H1 (cell line): ENCODE results near the gene C21orf91. TPM values are rescaled to one million over a fixed set of nuclear protein-coding genes. Genes with fewer than 3 reads are reported as not detected.

Experiments used
- BCL11A ChIP-seq, 2 experiments: IDR thresholded peaks; one replicate each; pipeline ENCODE4 v1.6.1; 2011; ENCODE audit warnings: low read depth in 2 of 2, low read length in 2 of 2, mild to moderate bottlenecking in 2 of 2
- CTCF ChIP-seq, 3 experiments: IDR thresholded peaks; 1 replicate in 2 of 3; 2 replicates in 1 of 3; pipeline versions ENCODE4 v1.5.1 to v1.6.1; 2011; ENCODE audit warnings: low read length in 3 of 3, mild to moderate bottlenecking in 3 of 3, inconsistent platforms in 2 of 3, low read depth in 1 of 3, moderate library complexity in 1 of 3; ENCODE audit not compliant: insufficient read depth in 1 of 3; ENCODE audit errors: control extremely low read depth in 1 of 3
- POLR2AphosphoS5 ChIP-seq: IDR thresholded peaks from 2 replicates; pipeline ENCODE4 v1.6.1; 2011; ENCODE audit warnings: low read depth, low read length
- TEAD4 ChIP-seq: IDR thresholded peaks from 2 replicates; pipeline ENCODE4 v1.6.1; 2012; ENCODE audit warnings: low read depth, low read length, inconsistent platforms, mixed read lengths
- polyA plus RNA-seq, 7 experiments: library from polyadenylated mRNA; depleted of rRNA in 3 of 7; stranded (reverse) in 5 of 7; unstranded in 2 of 7; fragments of >200 nt in 5 of 7; fragments of 200-250 nt in 2 of 7; gene quantifications; 1 replicate in 5 of 7; 2 replicates in 1 of 7; 4 replicates in 1 of 7; pipeline versions ENCODE4 v1.2.1 to v1.2.3, GENCODE V29; 2011 to 2013; ENCODE audit warnings: missing spikeins in 2 of 7, mixed read lengths in 2 of 7
- total RNA-seq: library from RNA; stranded (reverse); fragmentation: NEBNext Ultra II Directional; extraction: Animal tissue kit (Norgen Biotek cat#: 25700); gene quantifications from 2 replicates; pipeline ENCODE4 v1.2.1, GENCODE V29; 2021

The C21orf91 gene
- total and polyA plus RNA-seq, 2 of the 8 experiments (the other 6 are each of a cell fraction or from before 2014, with no cell fraction given), result 4.9 to 33.6 TPM

GRCh38 chr21:17768840-17769446 lies 50.2 kb downstream of the C21orf91 start (continued):
- TF ChIP-seq BCL11A (IDR thresholded peaks at IDR 0.05; ENCODE audit: low read depth in 2 of 2, low read length in 2 of 2), result no peak
- TF ChIP-seq CTCF (IDR thresholded peaks at IDR 0.05; ENCODE audit: control extremely low read depth in 1 of 3, insufficient read depth in 1 of 3, low read depth in 1 of 3, low read length in 3 of 3), result no peak
- TF ChIP-seq POLR2AphosphoS5, result no peak
- no peak for TF ChIP-seq TEAD4
